Erythroblast (primary cell): Measurements from ENCODE around the gene CD47.

Experiments used
- DNase-seq, 2 experiments: peaks; one replicate each; lab custom pipeline; 2025; lab: John Stamatoyannopoulos, UW
- GATA1 ChIP-seq: IDR thresholded peaks from 2 replicates; pipeline ENCODE4 v1.6.1; 2011; ENCODE audit warnings: low read depth, mild to moderate bottlenecking, control low read depth, low read length, moderate library complexity
- POLR2A ChIP-seq: IDR thresholded peaks from 2 replicates; pipeline ENCODE4 v1.6.1; 2011; ENCODE audit warnings: mild to moderate bottlenecking, low read length

CD47 gene

DNA sequence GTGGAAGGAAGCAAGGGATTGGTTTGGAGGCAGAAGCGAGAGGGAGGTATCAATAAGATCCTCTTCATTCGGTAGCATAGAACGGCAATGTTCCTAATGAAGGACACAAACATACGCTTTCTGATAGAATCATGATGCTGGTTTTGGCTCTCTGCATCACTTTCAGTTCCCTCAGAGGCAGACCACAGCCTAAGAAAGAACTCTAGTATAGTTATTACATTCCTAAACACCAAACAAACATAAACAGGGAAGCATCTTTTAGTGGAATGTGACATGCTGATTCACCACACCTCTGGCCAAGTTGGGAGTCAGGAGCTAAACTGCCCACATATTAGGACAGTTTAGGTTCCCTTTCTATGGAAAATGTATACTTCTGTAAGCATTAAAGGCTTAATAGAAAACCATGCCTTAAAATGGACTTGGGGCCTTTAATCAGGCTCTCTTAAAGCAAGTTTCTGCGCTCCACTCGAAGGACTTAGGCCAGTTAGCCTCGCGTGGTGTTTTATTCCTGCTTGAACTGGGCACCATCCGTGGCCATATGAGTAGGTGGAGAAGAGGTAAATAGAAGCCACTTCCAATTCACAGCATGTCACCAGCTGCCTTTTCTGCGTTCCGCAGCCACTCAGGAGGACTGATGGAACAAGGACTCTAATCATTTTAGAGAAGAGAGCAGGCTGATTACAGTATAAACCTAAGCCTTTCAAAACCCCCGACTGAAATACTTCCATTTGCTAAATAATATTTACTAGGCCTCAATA lies 53.7 kb downstream of the CD47 start:
- TF ChIP-seq POLR2A (no peak), GATA1 (no peak)
- no peak for DNase-seq

DNA sequence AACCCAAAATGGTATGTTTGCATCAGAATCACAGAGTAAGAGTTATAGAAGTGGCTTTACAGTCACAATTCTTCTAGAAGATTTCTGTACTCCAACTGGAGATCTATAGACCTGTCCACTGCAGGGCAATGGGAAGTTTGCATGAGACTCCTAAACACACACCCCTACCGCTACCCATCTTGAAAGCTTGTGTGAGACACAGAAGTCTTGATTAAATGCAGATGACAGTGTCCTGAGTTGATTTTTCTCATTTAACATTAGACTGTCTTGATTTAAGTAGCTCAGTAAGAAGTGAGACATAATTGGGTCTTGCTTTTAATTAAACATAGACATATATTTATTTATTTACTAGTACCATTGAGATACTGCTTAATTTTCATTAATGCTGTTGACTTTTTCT lies 54.4 kb downstream of the CD47 start:
- no peak for TF ChIP-seq POLR2A
- no peak for DNase-seq

DNA sequence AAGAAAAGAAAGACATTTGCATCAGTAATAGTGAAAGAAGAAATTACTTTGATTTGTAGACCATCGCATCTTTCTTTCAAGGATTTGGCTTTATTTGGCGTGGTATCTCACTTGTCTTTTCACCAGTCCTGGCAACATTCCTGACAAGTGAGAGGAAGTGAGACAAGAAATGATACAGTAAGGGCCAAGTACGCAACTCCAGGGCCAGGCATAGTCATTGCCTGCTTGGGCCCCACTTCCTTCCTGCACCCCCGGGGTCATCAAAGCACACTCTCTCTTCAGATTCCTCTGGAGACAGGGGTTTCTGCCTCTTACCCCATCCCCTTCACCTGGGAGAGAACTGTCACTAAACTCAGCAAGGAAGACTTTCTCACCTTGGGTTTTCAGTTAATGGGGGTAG lies 55.1 kb downstream of the CD47 start:
- TF ChIP-seq GATA1: no peak
- TF ChIP-seq POLR2A: no peak
- DNase-seq: no peak

GRCh38 chr3:108031895-108032294 lies 58.9 kb downstream of the CD47 start:
- DNase-seq: no peak
- TF ChIP-seq POLR2A (no peak), GATA1 (no peak)

- TF ChIP-seq POLR2A: no peak
- TF ChIP-seq GATA1: no peak
- no peak for DNase-seq
Measured at GRCh38 chr3:108030960-108031359, 59.9 kb downstream of the CD47 start.

DNA sequence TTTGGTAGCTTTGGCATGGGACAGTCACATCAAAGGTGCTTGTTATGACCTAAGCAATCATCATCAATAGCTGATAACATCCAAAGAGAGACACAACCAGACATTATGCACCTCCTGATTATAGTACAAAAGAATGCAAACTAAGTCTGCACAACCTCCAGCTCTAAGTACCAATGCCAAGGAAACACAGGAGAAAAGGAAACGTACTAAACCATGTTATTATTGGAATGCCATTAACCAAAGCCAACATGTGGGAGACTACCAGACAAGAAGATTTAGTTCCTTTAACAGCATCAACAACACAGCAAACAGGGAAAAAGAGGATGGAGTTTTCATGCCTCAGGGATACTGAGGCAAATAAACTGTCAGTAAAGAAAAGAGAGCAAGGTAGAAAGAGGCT lies 61.4 kb downstream of the CD47 start:
- TF ChIP-seq POLR2A: no peak
- TF ChIP-seq GATA1: no peak

DNA sequence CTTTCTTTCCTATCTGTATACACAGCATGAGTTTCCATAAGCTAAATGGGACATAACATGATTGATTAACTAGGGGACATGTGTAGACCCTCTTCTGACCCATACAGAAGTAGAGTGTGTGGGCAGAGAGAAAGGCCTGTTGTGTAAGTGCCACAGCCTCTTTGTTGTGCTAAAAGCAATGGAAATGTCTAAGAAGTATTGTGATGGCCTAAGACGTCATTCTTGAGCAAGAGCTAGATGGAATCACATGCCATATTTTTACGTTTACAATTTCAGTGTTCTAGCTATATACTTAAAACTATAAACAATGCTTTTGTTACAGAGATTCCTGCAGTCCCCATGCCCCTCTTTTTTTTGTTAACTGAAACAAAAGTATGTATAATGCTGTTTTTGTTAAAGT lies 61.9 kb downstream of the CD47 start:
- TF ChIP-seq GATA1: no peak
- no peak for TF ChIP-seq POLR2A

More for the DNA sequence above, 61.4 kb downstream of the CD47 start:
- no peak for DNase-seq

DNA sequence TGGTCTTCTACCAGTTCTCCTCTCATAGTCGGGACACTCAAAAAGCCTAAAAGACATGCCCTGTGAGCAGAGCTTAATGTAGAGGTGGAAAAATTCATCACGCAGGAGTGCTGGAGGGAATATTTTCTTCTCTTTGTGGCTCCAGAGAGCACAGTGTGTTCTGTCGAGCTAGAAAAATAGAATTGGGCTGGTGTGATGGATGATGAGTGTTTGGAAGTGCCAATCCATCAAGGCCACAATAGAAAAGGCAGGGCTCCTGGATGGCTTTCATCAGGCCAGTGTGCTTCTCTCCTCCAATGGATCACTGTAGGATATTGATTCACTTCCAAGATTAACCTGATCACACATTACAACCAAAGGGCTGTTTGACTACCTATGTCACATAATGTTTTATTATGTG lies 65.7 kb downstream of the CD47 start:
- DNase-seq: no peak
- TF ChIP-seq POLR2A (no peak), GATA1 (no peak)

More for the DNA sequence above, 61.9 kb downstream of the CD47 start:
- DNase-seq: no peak

DNA sequence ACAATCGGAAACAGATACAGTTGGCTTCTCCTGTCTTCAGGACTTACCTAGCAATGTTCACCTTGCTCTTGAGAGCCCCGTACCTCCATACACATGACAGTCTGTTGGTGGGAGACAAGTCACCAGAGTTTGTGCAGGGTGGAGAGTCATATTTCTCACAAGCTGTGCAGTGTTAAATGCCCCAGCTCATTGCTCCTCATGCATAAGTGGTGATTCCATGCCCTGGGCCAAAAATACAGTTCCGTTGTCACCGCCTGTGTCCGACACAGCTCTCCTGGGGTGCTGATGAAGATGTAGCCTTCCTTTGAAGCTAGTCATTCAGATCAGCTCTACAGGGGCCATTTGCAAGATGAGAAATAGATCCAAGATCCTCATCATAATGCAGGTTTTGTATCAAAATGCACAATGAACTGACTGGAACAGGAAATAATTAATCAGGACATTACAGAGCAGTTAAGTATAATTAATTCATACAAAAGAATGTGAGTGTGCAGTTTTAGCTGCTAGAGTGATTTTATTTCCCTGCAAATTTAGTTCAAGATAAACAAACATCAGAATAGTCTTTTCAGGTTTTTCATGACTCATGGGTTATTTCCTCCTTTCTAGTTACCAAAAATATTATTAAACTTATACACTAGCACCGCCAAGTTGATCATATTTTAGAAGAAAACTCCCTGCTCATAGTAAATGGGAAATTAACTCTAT lies 66.5 kb downstream of the CD47 start:
- TF ChIP-seq POLR2A (no peak), GATA1 (no peak)
- DNase-seq: no peak

- TF ChIP-seq POLR2A (no peak), GATA1 (no peak)
- no peak for DNase-seq
Measured at GRCh38 chr3:108022256-108023150, 68.3 kb downstream of the CD47 start.

GRCh38 chr3:108021533-108021932 lies 69.3 kb downstream of the CD47 start:
- TF ChIP-seq GATA1 (no peak), POLR2A (no peak)
- DNase-seq: no peak

- no peak for DNase-seq
- TF ChIP-seq POLR2A: no peak
- no peak for TF ChIP-seq GATA1
Measured at GRCh38 chr3:108021131-108021530, 69.7 kb downstream of the CD47 start.

DNA sequence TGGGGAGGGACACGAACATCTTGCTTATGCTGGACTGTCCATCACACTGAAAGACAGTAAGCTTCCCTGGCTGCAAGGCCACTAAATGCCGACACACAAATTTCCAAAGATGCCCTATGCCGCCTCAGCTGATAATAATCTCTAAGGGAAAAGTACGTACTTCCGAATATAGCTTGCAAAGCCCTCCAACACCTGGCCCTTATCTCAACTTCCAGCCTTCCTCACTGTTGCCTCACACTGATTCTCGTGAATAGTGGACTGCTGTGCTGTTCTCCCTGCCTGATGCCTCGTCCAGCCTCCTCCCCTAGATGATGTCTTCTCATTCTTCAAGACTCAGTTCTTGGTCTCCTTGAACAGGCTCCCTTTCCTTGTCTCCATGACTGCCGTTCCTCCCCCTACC lies 72.3 kb downstream of the CD47 start:
- TF ChIP-seq GATA1: no peak
- no peak for TF ChIP-seq POLR2A
- no peak for DNase-seq

DNA sequence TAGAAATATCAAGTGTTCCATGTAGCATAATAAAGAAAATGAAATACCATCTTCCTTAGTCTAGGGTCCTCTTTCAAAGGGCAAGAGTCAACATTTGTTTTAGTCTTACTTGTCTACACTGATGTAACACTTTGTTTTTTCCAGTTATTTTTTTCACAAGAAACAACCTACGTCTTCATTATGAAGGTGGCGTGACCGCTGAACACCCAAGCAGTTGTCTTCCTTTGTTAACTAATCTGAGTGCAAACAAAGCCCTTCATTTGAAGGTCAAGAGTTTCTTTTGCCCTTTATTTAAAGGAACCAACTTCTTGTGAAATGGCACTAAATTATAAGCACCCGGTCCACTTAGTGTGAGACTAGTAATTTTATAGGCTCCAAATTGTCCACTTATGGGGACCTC lies 73.2 kb downstream of the CD47 start:
- TF ChIP-seq GATA1 (no peak), POLR2A (no peak)
- DNase-seq: no peak

- no peak for TF ChIP-seq GATA1
- no peak for TF ChIP-seq POLR2A
- DNase-seq: no peak
Measured at GRCh38 chr3:108014943-108015342, 75.9 kb downstream of the CD47 start.
